Activated CD4-positive, alpha-beta T cell treated with anti-CD3 and anti-CD28 coated beads, Interleukin-10, Interleukin-2, amounts not matched to agents 100 ng/mL and 50 ng/mL, durations not matched to agents 16 hours and 8 hours (primary cell): ENCODE measurements around the gene OR2G6.
"Not testable (repeated sequence)": the region's sequence is repeated elsewhere in the genome, so short reads cannot be mapped to it uniquely, and the experiment has no call there.

Experiments
- DNase-seq: peaks from one replicate; pipeline ENCODE4 v3.0.0-alpha.2; 2020

OR2G6 gene

GRCh38 chr1:248507773-248508172 lies at the start of gene OR2G6:
Gene OR2G6 (plus strand): TSS chr1:248508073. CDS start chr1:248521647, 13,574 bp downstream.
- DNase-seq, result not testable (repeated sequence)

- DNase-seq, result not testable (repeated sequence)
These were observed 48.8 kb upstream of the OR2G6 start for GRCh38 chr1:248459117-248459516.

GRCh38 chr1:248471154-248471553 lies 36.7 kb upstream of the OR2G6 start:
- DNase-seq, result no peak

GRCh38 chr1:248472111-248472510 lies 35.8 kb upstream of the OR2G6 start:
- not testable (repeated sequence) for DNase-seq

GRCh38 chr1:248473051-248473450 lies 34.8 kb upstream of the OR2G6 start, which contains the start of gene OR2T3:
Gene OR2T3 (plus strand): TSS chr1:248473351. CDS start chr1:248473351, 0 bp downstream.
- not testable (repeated sequence) for DNase-seq

GRCh38 chr1:248475660-248476059 lies 32.2 kb upstream of the OR2G6 start:
- not testable (repeated sequence) for DNase-seq

- peak; percentile 62 for DNase-seq
These were observed 25.9 kb upstream of the OR2G6 start for GRCh38 chr1:248481686-248482579.

GRCh38 chr1:248488289-248488688 lies 19.6 kb upstream of the OR2G6 start, which contains the start of gene OR2T5:
Gene OR2T5 (plus strand): TSS chr1:248488589. CDS start chr1:248488589, 0 bp downstream.
- not testable (repeated sequence) for DNase-seq

- DNase-seq, result not testable (repeated sequence)
These were observed 11.2 kb upstream of the OR2G6 start for GRCh38 chr1:248496661-248497060.

GRCh38 chr1:248500305-248501035 lies 7.4 kb upstream of the OR2G6 start:
- DNase-seq, result not testable (repeated sequence)

GRCh38 chr1:248510217-248510616 lies 2.3 kb downstream of the OR2G6 start:
- DNase-seq, result not testable (repeated sequence)

- DNase-seq, result no peak
These were observed 14.0 kb downstream of the OR2G6 start for GRCh38 chr1:248521856-248522255.

GRCh38 chr1:248537449-248537848 lies 29.6 kb downstream of the OR2G6 start:
- DNase-seq, result not testable (repeated sequence)

GRCh38 chr1:248547383-248547782 lies 39.5 kb downstream of the OR2G6 start:
- not testable (repeated sequence) for DNase-seq

GRCh38 chr1:248551027-248551426 lies 43.2 kb downstream of the OR2G6 start:
- DNase-seq, result not testable (repeated sequence)

- not testable (repeated sequence) for DNase-seq
These were observed 54.8 kb downstream of the OR2G6 start, which contains the start of gene OR2T29 for GRCh38 chr1:248562672-248563071. Gene OR2T29 (minus strand): TSS chr1:248562772. CDS start chr1:248559491, 3,281 bp downstream.

- DNase-seq, result peak; percentile 16
These were observed 57.9 kb downstream of the OR2G6 start for GRCh38 chr1:248565530-248566373.

- DNase-seq, result not testable (repeated sequence)
These were observed 61.2 kb downstream of the OR2G6 start for GRCh38 chr1:248569049-248569448.

GRCh38 chr1:248570811-248571210 lies 62.9 kb downstream of the OR2G6 start:
- DNase-seq, result not testable (repeated sequence)

GRCh38 chr1:248572049-248572448 lies 64.2 kb downstream of the OR2G6 start:
- DNase-seq, result not testable (repeated sequence)

GRCh38 chr1:248573856-248574255 lies 66.0 kb downstream of the OR2G6 start:
- not testable (repeated sequence) for DNase-seq

GRCh38 chr1:248574657-248575056 lies 66.8 kb downstream of the OR2G6 start, which contains the start of gene OR2T34:
Gene OR2T34 (minus strand): TSS chr1:248574757. CDS start chr1:248574757, 0 bp downstream.
- DNase-seq, result not testable (repeated sequence)
